ENCODE measurements around the gene HLA-C. TPM values are rescaled to one million over a fixed set of nuclear protein-coding genes. Genes with fewer than 3 reads are reported as not detected.
"Not testable (repeated sequence)": the region's sequence is repeated elsewhere in the genome, so short reads cannot be mapped to it uniquely, and the experiment has no call there.

Gene HLA-C
- total RNA-seq, 4 donors from 2014 or later = 206 to 531 (median 257) TPM

GRCh38 chr6:31266567-31267360 is 5.1 kb downstream of the HLA-C start:
- Histone ChIP-seq H3K27me3 (no peaks in the 10 kb centered on the region), H3K9me3 (peaks cover 0 to 5% (median 0%) of the 10 kb centered on the region in 3 donors), H3K27ac (no peak overlapping the region), H3K4me1 (peaks cover 0 to 4% (median 3%) of the 10 kb centered on the region in 3 donors), H3K4me3 (no peak overlapping the region), H3K36me3 (peaks cover 0 to 13% of the 10 kb centered on the region in 2 donors)
- ATAC-seq = no peak
- TF ChIP-seq CTCF (IDR thresholded peaks at IDR 0.05) (no peak), POLR2A (IDR thresholded peaks at IDR 0.05) (no peak), POLR2AphosphoS5 (IDR thresholded peaks at IDR 0.05) (no peak), EP300 (IDR thresholded peaks at IDR 0.05) (no peak)
- 45 to 88% methylated on average over 3 to 6 of the region's 7 CpGs for WGBS, 2 donors (ENCODE audit: low coverage in 1 of 2)

- no peaks in the 10 kb centered on the region for H3K27me3 ChIP-seq
- TF ChIP-seq POLR2AphosphoS5 (IDR thresholded peaks at IDR 0.05) (no peak), CTCF (IDR thresholded peaks at IDR 0.05) (no peak), POLR2A (IDR thresholded peaks at IDR 0.05) (no peak), EP300 (IDR thresholded peaks at IDR 0.05) (no peak)
- H3K36me3 ChIP-seq = peaks cover 0 to 13% of the 10 kb centered on the region in 2 donors
- H3K4me3 ChIP-seq = no peak overlapping the region
- 50 to 60% methylated on average over 1 to 2 of the region's 2 CpGs for WGBS, 2 donors (ENCODE audit: low coverage in 1 of 2)
- no peak overlapping the region for H3K27ac ChIP-seq
- ATAC-seq = no peak
- H3K9me3 ChIP-seq = peaks cover 0 to 5% (median 0%) of the 10 kb centered on the region in 3 donors
- peaks cover 0 to 4% (median 3%) of the 10 kb centered on the region in 3 donors for H3K4me1 ChIP-seq
Observed at GRCh38 chr6:31265926-31266325, 6.0 kb downstream of the HLA-C start.

- not testable (repeated sequence) for ATAC-seq, H3K27me3 ChIP-seq, H3K9me3 ChIP-seq, H3K36me3 ChIP-seq, H3K4me1 ChIP-seq, H3K27ac ChIP-seq, H3K4me3 ChIP-seq
- 53 to 63% methylated on average over 3 to 5 of the region's 5 CpGs for WGBS, 2 donors (ENCODE audit: low coverage in 1 of 2)
Observed at GRCh38 chr6:31263346-31263933, 8.5 kb downstream of the HLA-C start.

GRCh38 chr6:31259995-31260394 is 11.9 kb downstream of the HLA-C start:
- 42 to 83% methylated on average over 1 to 2 of the region's 3 CpGs for WGBS, 2 donors (ENCODE audit: low coverage in 1 of 2)
- not testable (repeated sequence) for H3K36me3 ChIP-seq, H3K27me3 ChIP-seq, H3K27ac ChIP-seq, H3K9me3 ChIP-seq, ATAC-seq, H3K4me3 ChIP-seq, H3K4me1 ChIP-seq

- Histone ChIP-seq H3K36me3 (no peaks in the 10 kb centered on the region), H3K27me3 (peaks cover 10% of the 10 kb centered on the region), H3K4me1 (no peaks in the 10 kb centered on the region), H3K27ac (no peak overlapping the region), H3K4me3 (no peak overlapping the region), H3K9me3 (peaks cover 0 to 11% (median 0%) of the 10 kb centered on the region in 3 donors)
- WGBS, 2 donors (ENCODE audit: low coverage in 1 of 2) = 22 to 42% methylated on average over 3 of the region's 3 CpGs
- TF ChIP-seq CTCF (IDR thresholded peaks at IDR 0.05) (no peak), POLR2AphosphoS5 (IDR thresholded peaks at IDR 0.05) (no peak), EP300 (IDR thresholded peaks at IDR 0.05) (no peak), POLR2A (IDR thresholded peaks at IDR 0.05) (no peak)
- no peak for ATAC-seq
Observed at GRCh38 chr6:31252625-31253024, 19.3 kb downstream of the HLA-C start.

GRCh38 chr6:31251261-31251660 is 20.6 kb downstream of the HLA-C start:
- Histone ChIP-seq H3K27ac (no peak overlapping the region), H3K4me3 (no peak overlapping the region), H3K27me3 (peaks cover 11% of the 10 kb centered on the region), H3K36me3 (no peaks in the 10 kb centered on the region), H3K4me1 (no peaks in the 10 kb centered on the region), H3K9me3 (peaks cover 0 to 23% (median 0%) of the 10 kb centered on the region in 3 donors)
- WGBS, 2 donors (ENCODE audit: low coverage in 1 of 2) = 27 to 60% methylated on average over 4 of the region's 4 CpGs
- TF ChIP-seq CTCF (IDR thresholded peaks at IDR 0.05) (no peak), EP300 (IDR thresholded peaks at IDR 0.05) (no peak), POLR2A (IDR thresholded peaks at IDR 0.05) (no peak), POLR2AphosphoS5 (IDR thresholded peaks at IDR 0.05) (no peak)
- no peak for ATAC-seq
